SK-N-SH (cell line): ENCODE results near the gene PKP2. TPM values are rescaled to one million over a fixed set of nuclear protein-coding genes. Genes with fewer than 3 reads are reported as not detected.
"Not testable (repeated sequence)": the region's sequence is repeated elsewhere in the genome, so short reads cannot be mapped to it uniquely, and the experiment has no call there.

Experiments used
- CTCF ChIA-PET: fragments of 300-600, 350-600 bp; formaldehyde crosslinking; extraction: SDS; loops from one replicate; lab custom pipeline; 2021; lab: Yijun Ruan, JAX
- POLR2A ChIA-PET: fragments of 350-600 bp; sonication (Branson Sonifier 250); formaldehyde crosslinking; extraction: SDS; loops from one replicate; lab custom pipeline; 2020; ENCODE audit warnings: antibody characterized with exemption, inconsistent platforms; lab: Yijun Ruan, JAX
- DNase-seq: peaks from one replicate; pipeline ENCODE4 v3.0.0; 2012
- H2AFZ ChIP-seq: fragments of 200-600 bp; sonication (generic); 2 replicates; pipeline ENCODE4 v1.8.1; 2016; ENCODE audit warnings: antibody characterized with exemption, mild to moderate bottlenecking, low read depth
- H3F3A ChIP-seq: fragments of 200-600 bp; sonication (generic); replicated peaks from 2 replicates; pipeline ENCODE3; 2016; ENCODE audit warnings: antibody characterized with exemption, mild to moderate bottlenecking; ENCODE audit not compliant: insufficient read depth
- H3K27ac ChIP-seq, 2 experiments: fragments of 200-500 bp in 1 of 2; fragments of 200-600 bp in 1 of 2; sonication (Bioruptor generic) in 1 of 2; sonication (generic), shearing (Covaris generic) in 1 of 2; 2 replicates each; pipeline versions ENCODE4 v1.5.1 to v1.6.1; 2014 to 2016; ENCODE audit warnings: low read depth in 2 of 2, inconsistent platforms in 1 of 2, low read length in 1 of 2, mild to moderate bottlenecking in 1 of 2, mixed read lengths in 1 of 2
- H3K27me3 ChIP-seq: fragments of 200-600 bp; sonication (generic), shearing (Covaris generic); 2 replicates; pipeline ENCODE4 v1.6.1; 2016; ENCODE audit warnings: mixed run types; ENCODE audit not compliant: insufficient read depth
- H3K36me3 ChIP-seq, 2 experiments: fragments of 200-500 bp in 1 of 2; fragments of 200-600 bp in 1 of 2; sonication (Bioruptor generic) in 1 of 2; sonication (generic) in 1 of 2; replicated peaks in 1 of 2; 2 replicates each; pipeline versions ENCODE3 to v1.5.1; 2014 to 2016; ENCODE audit warnings: low read length in 1 of 2, mild to moderate bottlenecking in 1 of 2; ENCODE audit not compliant: insufficient read depth in 2 of 2, control insufficient read depth in 1 of 2
- H3K4me1 ChIP-seq, 2 experiments: fragments of 200-500 bp in 1 of 2; fragments of 200-600 bp in 1 of 2; sonication (Bioruptor generic) in 1 of 2; sonication (generic), shearing (Covaris generic) in 1 of 2; 2 replicates each; pipeline versions ENCODE4 v1.5.1 to v1.6.1; 2014 to 2016; ENCODE audit warnings: low read depth in 1 of 2, low read length in 1 of 2, mixed run types in 1 of 2; ENCODE audit not compliant: insufficient read depth in 2 of 2, control insufficient read depth in 1 of 2
- H3K4me2 ChIP-seq: fragments of 200-600 bp; sonication (generic), shearing (Covaris generic); 2 replicates; pipeline ENCODE4 v1.6.1; 2017; ENCODE audit warnings: mixed run types
- H3K4me3 ChIP-seq, 2 experiments: fragments of 200-500 bp in 1 of 2; fragments of 200-600 bp in 1 of 2; sonication (Bioruptor generic) in 1 of 2; sonication (generic), shearing (Covaris generic) in 1 of 2; 2 replicates each; pipeline versions ENCODE4 v1.5.1 to v1.8.1; 2014 to 2016; ENCODE audit warnings: low read depth in 2 of 2, inconsistent platforms in 1 of 2, low read length in 1 of 2, mild to moderate bottlenecking in 1 of 2, mixed read lengths in 1 of 2, moderate library complexity in 1 of 2
- H3K79me2 ChIP-seq: fragments of 200-600 bp; sonication (generic); 2 replicates; pipeline ENCODE4 v1.8.1; 2017; ENCODE audit warnings: mild to moderate bottlenecking; ENCODE audit not compliant: insufficient read depth
- H3K9ac ChIP-seq: fragments of 200-600 bp; sonication (generic); 2 replicates; pipeline ENCODE4 v1.6.1; 2017; ENCODE audit warnings: mixed run types
- H3K9me2 ChIP-seq: fragments of 200-600 bp; sonication (generic); 2 replicates; pipeline ENCODE4 v1.6.1; 2017; ENCODE audit warnings: mixed run types
- H3K9me3 ChIP-seq: fragments of 200-600 bp; sonication (generic); 2 replicates; pipeline ENCODE4 v1.6.1; 2017; ENCODE audit warnings: mixed run types, mild to moderate bottlenecking, moderate library complexity
- H4K20me1 ChIP-seq: fragments of 200-600 bp; sonication (generic); 2 replicates; pipeline ENCODE4 v1.6.1; 2017; ENCODE audit warnings: mild to moderate bottlenecking, mixed run types; ENCODE audit not compliant: insufficient read depth
- CHD2 ChIP-seq: fragments of 150-350 bp; IDR thresholded peaks from 2 replicates; pipeline ENCODE4 v1.6.1; 2018; ENCODE audit warnings: low read length; ENCODE audit not compliant: partially characterized antibody
- ELF1 ChIP-seq: IDR thresholded peaks from 2 replicates; pipeline ENCODE4 v1.4.0; 2012
- EZH2phosphoT487 ChIP-seq: fragments of 200-600 bp; sonication (generic); IDR thresholded peaks from 2 replicates; pipeline ENCODE4 v1.6.1; 2017; ENCODE audit warnings: low read depth, mixed run types, mild to moderate bottlenecking, antibody characterized with exemption, moderate library complexity, borderline replicate concordance
- FOXM1 ChIP-seq: IDR thresholded peaks from 2 replicates; pipeline ENCODE4 v1.4.0; 2012; ENCODE audit warnings: low read depth, mild to moderate bottlenecking
- GABPA ChIP-seq: IDR thresholded peaks from 2 replicates; pipeline ENCODE4 v1.4.0; 2012; ENCODE audit warnings: low read depth, mild to moderate bottlenecking
- GATA2 ChIP-seq: sonication (generic); formaldehyde crosslinking; IDR thresholded peaks from 2 replicates; pipeline ENCODE4 v1.5.0; 2020; ENCODE audit warnings: mild to moderate bottlenecking, missing genetic modification reagents
- MEF2A ChIP-seq: IDR thresholded peaks from 2 replicates; pipeline ENCODE4 v1.4.0; 2012; ENCODE audit warnings: low read depth, borderline replicate concordance
- NRF1 ChIP-seq: IDR thresholded peaks from 2 replicates; pipeline ENCODE4 v1.6.1; 2012; ENCODE audit warnings: low read depth, mild to moderate bottlenecking, low read length
- RAD21 ChIP-seq: IDR thresholded peaks from 2 replicates; pipeline ENCODE4 v1.6.1; 2012; ENCODE audit warnings: mild to moderate bottlenecking, low read length
- REST ChIP-seq: IDR thresholded peaks from 2 replicates; pipeline ENCODE4 v1.6.1; 2012; ENCODE audit warnings: mild to moderate bottlenecking, low read depth, low read length, moderate library complexity
- RFX5 ChIP-seq: IDR thresholded peaks from 2 replicates; pipeline ENCODE4 v1.6.1; 2012; ENCODE audit warnings: mild to moderate bottlenecking, improper control_type of control experiment, low read length
- RXRA ChIP-seq: IDR thresholded peaks from 2 replicates; pipeline ENCODE4 v1.4.0; 2012; ENCODE audit warnings: low read depth, mild to moderate bottlenecking, borderline replicate concordance
- SIN3A ChIP-seq: IDR thresholded peaks from 2 replicates; pipeline ENCODE4 v1.6.1; 2012; ENCODE audit warnings: low read depth, mild to moderate bottlenecking, low read length, moderate library complexity, borderline replicate concordance
- TAF1 ChIP-seq: IDR thresholded peaks from 2 replicates; pipeline ENCODE4 v1.6.1; 2012; ENCODE audit warnings: low read depth, mild to moderate bottlenecking, low read length, moderate library complexity, borderline replicate concordance
- TCF12 ChIP-seq: IDR thresholded peaks from 2 replicates; pipeline ENCODE4 v1.4.0; 2012
- TEAD4 ChIP-seq: IDR thresholded peaks from 2 replicates; pipeline ENCODE4 v1.4.0; 2012; ENCODE audit warnings: mild to moderate bottlenecking, borderline replicate concordance; ENCODE audit not compliant: insufficient read depth
- USF2 ChIP-seq: fragments of 150-350 bp; IDR thresholded peaks from 2 replicates; pipeline ENCODE4 v1.6.1; 2017; ENCODE audit warnings: antibody characterized with exemption, low read length, low read depth, borderline replicate concordance
- WGBS: methylation state at CpG from one replicate; pipeline ENCODE4 v1.1.6; 2017; ENCODE audit warnings: low lambda C conversion rate; 5-methylcytosine and 5-hydroxymethylcytosine counted together
- polyA plus RNA-seq, 3 experiments: library from polyadenylated mRNA; depleted of rRNA; stranded (reverse); fragments of >200 nt; gene quantifications; 2 replicates each; pipeline ENCODE4 v1.2.3, GENCODE V29; 2012

PKP2 gene
- polyA plus RNA-seq, 1 of the 3 experiments (the other 2 are of a cell fraction): 0.10 TPM

GRCh38 chr12:32863128-32863527, 33.4 kb downstream of the PKP2 start:
- CTCF ChIA-PET: no interaction called here
- TF ChIP-seq ELF1 (no peak), SIN3A (no peak), NRF1 (no peak), EZH2phosphoT487 (no peak), FOXM1 (no peak), TEAD4 (no peak), TCF12 (no peak), USF2 (no peak), RFX5 (no peak), RXRA (no peak)
- H2AFZ ChIP-seq: no peak overlapping the region

GRCh38 chr12:32861658-32862057, 34.9 kb downstream of the PKP2 start:
- H3F3A ChIP-seq, H4K20me1 ChIP-seq, H3K4me2 ChIP-seq, H3K27me3 ChIP-seq, H3K36me3 ChIP-seq, CTCF ChIA-PET, H3K27ac ChIP-seq, H3K79me2 ChIP-seq, POLR2A ChIA-PET, H3K4me3 ChIP-seq, DNase-seq, H2AFZ ChIP-seq, H3K4me1 ChIP-seq, H3K9me3 ChIP-seq, H3K9me2 ChIP-seq, H3K9ac ChIP-seq: not testable (repeated sequence)
- WGBS: 63% methylated on average over 2 of the region's 2 CpGs

More at GRCh38 chr12:32863128-32863527, 33.4 kb downstream of the PKP2 start:
- Histone ChIP-seq H3K4me2 (no peak overlapping the region), H3K9me3 (no peaks in the 10 kb centered on the region), H3K9me2 (no peaks in the 10 kb centered on the region), H3K79me2 (no peaks in the 10 kb centered on the region), H3K4me1 (no peaks in the 10 kb centered on the region), H4K20me1 (no peaks in the 10 kb centered on the region), H3K9ac (no peak overlapping the region), H3F3A (no peaks in the 10 kb centered on the region), H3K27me3 (no peaks in the 10 kb centered on the region; the same call in 1 of the 2 replicates), H3K27ac (no peak overlapping the region), H3K4me3 (no peak overlapping the region), H3K36me3 (no peaks in the 10 kb centered on the region)
- WGBS: 58% methylated on average over 7 of the region's 7 CpGs
- POLR2A ChIA-PET: no interaction called here
- no peak for DNase-seq

GRCh38 chr12:32860192-32860591, 36.4 kb downstream of the PKP2 start:
- POLR2A ChIA-PET: no interaction called here
- H3K9me2 ChIP-seq: no peaks in the 10 kb centered on the region
- no peak for TF ChIP-seq CHD2
- TF ChIP-seq GATA2 (CRISPR knock-in tag): no peak
- no peak for TF ChIP-seq RAD21
- no peak for TF ChIP-seq MEF2A
- no peak for TF ChIP-seq TAF1
- no peak for TF ChIP-seq GABPA
- TF ChIP-seq EZH2phosphoT487: no peak
- no peak for TF ChIP-seq USF2
- no peak for TF ChIP-seq TEAD4
- TF ChIP-seq REST: no peak
- H3K79me2 ChIP-seq: no peaks in the 10 kb centered on the region
- no peaks in the 10 kb centered on the region for H3K9me3 ChIP-seq
- DNase-seq: no peak
- H3K4me1 ChIP-seq: no peaks in the 10 kb centered on the region
- H3K4me3 ChIP-seq: no peak overlapping the region
- no peak overlapping the region for H3K9ac ChIP-seq
- H3F3A ChIP-seq: no peaks in the 10 kb centered on the region
- H2AFZ ChIP-seq: no peak overlapping the region
- no peak overlapping the region for H3K4me2 ChIP-seq
- H4K20me1 ChIP-seq: no peaks in the 10 kb centered on the region
- no peaks in the 10 kb centered on the region for H3K36me3 ChIP-seq
- CTCF ChIA-PET: no interaction called here
- no peaks in the 10 kb centered on the region; the same call in 1 of the 2 replicates for H3K27me3 ChIP-seq
- H3K27ac ChIP-seq: no peak overlapping the region
